Activated CD4-positive, alpha-beta memory T cell treated with anti-CD3 and anti-CD28 coated beads for 36 hours (primary cell): ENCODE data around the gene FGF13. TPM values are rescaled to one million over a fixed set of nuclear protein-coding genes. Genes with fewer than 3 reads are reported as not detected.

Experiments
- CTCF ChIA-PET: fragments of 350-600 bp; sonication (Branson Sonifier 250); formaldehyde crosslinking; loops from one replicate; lab custom pipeline; 2021; ENCODE audit warnings: antibody characterized with exemption, inconsistent platforms; lab: Charles Lee
- POLR2A ChIA-PET: fragments of 350-600 bp; sonication (Branson Sonifier 250); formaldehyde crosslinking; loops from one replicate; lab custom pipeline; 2021; ENCODE audit warnings: antibody characterized with exemption; lab: Charles Lee
- DNase-seq: peaks from one replicate; pipeline ENCODE4 v3.0.0-alpha.2; 2020
- H3K27ac Mint-ChIP-seq: one replicate; pipeline ENCODE4 v1.8.0; 2021; ENCODE audit warnings: mixed read lengths
- H3K27me3 Mint-ChIP-seq: one replicate; pipeline ENCODE4 v1.8.0; 2021; ENCODE audit warnings: mixed read lengths
- H3K36me3 Mint-ChIP-seq: one replicate; pipeline ENCODE4 v1.8.0; 2021; ENCODE audit warnings: mixed read lengths
- H3K4me1 Mint-ChIP-seq: one replicate; pipeline ENCODE4 v1.8.0; 2021; ENCODE audit warnings: low read depth, mixed read lengths
- H3K4me3 Mint-ChIP-seq: one replicate; pipeline ENCODE4 v1.8.0; 2021; ENCODE audit warnings: mild to moderate bottlenecking, mixed read lengths
- H3K9me3 Mint-ChIP-seq: one replicate; pipeline ENCODE4 v1.8.0; 2021; ENCODE audit warnings: mixed read lengths
- intact Hi-C: fragments of 100-400 bp; cut with micrococcal nuclease; formaldehyde crosslinking; loops from one replicate; pipeline ENCODE4 v1.15.1; 2023
- microRNA-seq: library from miRNA; unstranded; fragments of <30 nt; microRNA quantifications from one replicate; pipeline ENCODE4 v1.2.0, GENCODE V29; 2022; ENCODE audit warnings: borderline number of aligned reads, borderline microRNAs expressed, borderline replicate concordance
- total RNA-seq, 2 experiments: library from RNA; stranded (reverse); gene quantifications; one replicate each; pipeline ENCODE4 v1.2.3, GENCODE V29; 2021

The FGF13 gene
- total RNA-seq, 2 experiments from 2014 or later: not detected

DNA sequence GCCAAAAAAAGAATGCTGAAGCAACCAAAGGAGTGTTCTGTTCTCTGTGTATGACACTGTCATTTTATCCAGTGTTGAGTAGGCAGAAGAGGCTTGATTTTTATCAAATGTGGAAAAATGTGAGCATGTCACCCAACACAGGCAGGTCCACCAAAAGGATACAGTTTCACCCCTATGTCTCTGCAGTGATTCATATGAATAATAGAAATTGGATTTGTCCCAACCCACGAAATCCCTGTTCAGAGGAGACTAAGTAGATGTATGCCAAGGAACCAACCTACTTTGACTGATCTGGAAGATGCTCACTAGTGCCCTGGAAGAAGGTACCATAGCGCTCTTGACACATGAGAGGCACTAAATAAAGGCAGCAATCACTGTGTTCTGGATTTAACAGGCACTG, 72.5 kb downstream of the FGF13 start:
- ChIA-PET CTCF (no interaction called here), POLR2A (no interaction called here)
- no peak overlapping the region for H3K27ac Mint-ChIP-seq
- no peak for DNase-seq
- intact Hi-C loops: no loop called here
- no peaks in the 10 kb centered on the region for H3K9me3 Mint-ChIP-seq
- H3K4me1 Mint-ChIP-seq: no peaks in the 10 kb centered on the region
- H3K36me3 Mint-ChIP-seq: no peaks in the 10 kb centered on the region
- H3K4me3 Mint-ChIP-seq: no peak overlapping the region
- no peaks in the 10 kb centered on the region for H3K27me3 Mint-ChIP-seq

Small RNA genes lying within 50 kb of the gene (microRNA-seq; reads per million reads assigned to microRNA genes)
- gene MIR504: not detected
